Hematopoietic multipotent progenitor cell treated with erythropoietin and hydrocortisone succinate and interleukin-3 and kit ligand, for 8 days (in vitro differentiated cells): Measurements from ENCODE around the gene OR10R2.
A peak's percentile ranks its signal among the peaks of the same experiment; 100 is the strongest.
"Not testable (repeated sequence)": the region's sequence is repeated elsewhere in the genome, so short reads cannot be mapped to it uniquely, and the experiment has no call there.

Experiments used
- DNase-seq: peaks from one replicate; pipeline ENCODE4 v3.0.0-alpha.2; 2015

OR10R2 gene, protein sequence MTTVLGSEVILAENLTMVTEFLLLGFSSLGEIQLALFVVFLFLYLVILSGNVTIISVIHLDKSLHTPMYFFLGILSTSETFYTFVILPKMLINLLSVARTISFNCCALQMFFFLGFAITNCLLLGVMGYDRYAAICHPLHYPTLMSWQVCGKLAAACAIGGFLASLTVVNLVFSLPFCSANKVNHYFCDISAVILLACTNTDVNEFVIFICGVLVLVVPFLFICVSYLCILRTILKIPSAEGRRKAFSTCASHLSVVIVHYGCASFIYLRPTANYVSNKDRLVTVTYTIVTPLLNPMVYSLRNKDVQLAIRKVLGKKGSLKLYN

DNA sequence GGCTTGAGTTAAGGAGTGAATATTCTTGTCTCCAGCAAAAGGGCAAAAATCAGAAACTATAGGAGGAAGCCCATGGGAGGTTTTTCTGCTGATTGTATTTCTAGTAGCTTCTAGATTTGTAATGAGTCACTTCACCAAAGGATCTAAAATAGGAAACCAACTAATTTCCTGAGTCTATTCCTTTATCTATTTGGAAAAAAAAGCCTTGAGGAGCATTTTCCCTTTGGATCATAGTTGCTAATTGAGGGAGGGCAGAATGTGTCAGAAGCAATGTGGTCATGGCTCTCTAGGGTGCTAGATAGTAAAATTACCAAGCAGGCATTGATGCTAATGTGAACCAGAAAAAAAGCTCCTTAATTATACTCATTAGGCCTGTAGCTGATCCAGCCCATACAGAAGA, at the start of gene OR10R2:
OR10R2 (plus strand) TSS at position 301 of the 400 bp plus-strand sequence. CDS start 106 bp downstream, outside the sequence.
- no peak for DNase-seq

DNA sequence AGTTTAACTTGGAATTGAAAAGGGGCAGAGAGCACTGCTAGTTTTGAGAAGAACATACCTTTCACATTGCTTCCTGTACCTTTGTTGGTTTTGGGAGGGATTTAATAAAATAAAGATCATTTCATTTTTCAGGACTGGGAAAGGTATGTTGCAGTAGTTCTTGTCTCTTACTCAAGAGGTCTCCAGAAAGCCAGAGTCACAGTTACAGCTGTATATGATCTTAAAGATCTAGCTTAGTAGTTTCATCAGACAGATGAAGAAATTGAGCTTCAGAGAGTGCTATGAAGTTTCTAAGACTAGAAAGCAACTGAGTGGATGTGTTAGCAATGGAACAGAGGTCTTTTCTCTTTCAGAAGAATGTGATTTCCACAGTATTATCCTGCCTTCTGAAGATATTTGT, 47.0 kb upstream of the OR10R2 start:
- DNase-seq: no peak

DNA sequence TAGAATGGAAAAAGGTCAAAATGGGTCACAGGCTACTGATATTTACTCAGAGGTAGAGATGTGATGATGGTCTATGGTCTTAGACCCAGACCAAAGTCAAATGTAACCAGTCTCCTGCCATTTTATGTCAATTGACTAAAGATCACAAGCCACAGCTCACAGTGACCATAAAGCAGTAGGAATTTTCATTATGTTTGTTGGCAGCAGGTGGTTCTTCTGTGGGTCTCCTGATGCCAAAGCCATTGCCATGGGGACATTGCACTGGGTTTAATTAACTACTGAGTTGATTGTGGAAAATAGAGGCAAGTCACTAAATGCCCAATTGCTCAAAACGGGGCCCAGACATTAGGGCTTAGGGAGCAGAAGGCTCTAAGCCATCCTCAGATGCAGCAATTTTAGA, 45.9 kb upstream of the OR10R2 start, which contains the start of gene OR10K2:
OR10K2 (minus strand) TSS at position 101 of the 400 bp plus-strand sequence. CDS start 5,371 bp downstream, outside the sequence.
- DNase-seq: no peak

DNA sequence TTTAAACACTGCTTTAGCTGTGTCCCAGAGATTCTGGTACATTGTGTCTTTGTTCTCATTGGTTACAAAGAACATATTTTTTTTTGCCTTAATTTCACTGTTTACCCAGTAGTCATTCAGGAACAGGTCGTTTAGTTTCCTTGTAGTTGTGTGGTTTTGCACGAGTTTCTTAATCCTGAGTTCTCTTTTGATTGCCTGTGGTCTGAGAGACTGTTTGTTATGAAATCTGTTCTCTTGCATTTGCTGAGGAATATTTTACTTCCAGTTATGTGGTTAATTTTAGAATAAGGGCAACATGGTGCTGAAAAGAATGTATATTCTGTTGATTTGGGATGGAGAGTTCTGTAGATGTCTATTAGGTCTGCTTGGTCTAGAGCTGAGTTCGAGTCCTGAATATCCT, 41.9 kb upstream of the OR10R2 start:
- DNase-seq: not testable (repeated sequence)

DNA sequence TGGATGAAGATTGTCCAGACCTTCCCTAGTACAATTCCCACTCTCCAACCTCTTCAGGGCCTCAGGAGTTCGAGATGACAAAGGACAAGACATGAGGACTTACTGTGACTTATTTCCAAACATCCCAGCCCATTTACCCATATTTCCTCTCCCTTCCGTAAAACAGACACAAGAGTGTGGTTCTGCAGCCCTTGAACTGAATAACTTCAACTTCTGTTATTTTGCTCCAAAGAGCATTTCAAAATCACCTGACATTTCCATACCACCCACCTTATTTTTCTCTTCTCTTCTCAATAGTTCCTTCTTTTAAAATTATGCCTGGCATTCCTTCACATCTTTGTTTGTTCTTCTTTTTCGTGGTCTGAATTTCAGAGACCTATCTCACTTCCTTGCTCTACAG, 37.3 kb upstream of the OR10R2 start:
- DNase-seq: no peak

DNA sequence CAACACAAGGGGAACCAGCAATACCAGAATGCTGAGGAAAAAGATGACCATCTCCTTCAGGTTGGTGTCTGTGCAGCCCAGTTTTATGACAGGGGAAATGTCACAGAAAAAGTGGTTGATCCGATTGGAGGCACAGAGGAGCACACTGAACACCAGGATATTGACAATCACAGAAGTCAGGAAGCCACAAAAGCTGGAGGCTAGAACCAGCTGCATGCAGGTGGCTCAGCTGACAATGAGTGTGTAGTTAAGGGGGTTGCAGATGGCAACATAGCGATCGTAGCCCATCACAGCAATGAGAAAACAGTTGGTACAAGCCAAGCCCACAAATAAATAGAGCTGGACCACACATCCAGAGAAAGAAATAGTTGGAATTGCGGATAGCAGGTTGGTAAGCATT, 26.6 kb upstream of the OR10R2 start:
- no peak for DNase-seq

DNA sequence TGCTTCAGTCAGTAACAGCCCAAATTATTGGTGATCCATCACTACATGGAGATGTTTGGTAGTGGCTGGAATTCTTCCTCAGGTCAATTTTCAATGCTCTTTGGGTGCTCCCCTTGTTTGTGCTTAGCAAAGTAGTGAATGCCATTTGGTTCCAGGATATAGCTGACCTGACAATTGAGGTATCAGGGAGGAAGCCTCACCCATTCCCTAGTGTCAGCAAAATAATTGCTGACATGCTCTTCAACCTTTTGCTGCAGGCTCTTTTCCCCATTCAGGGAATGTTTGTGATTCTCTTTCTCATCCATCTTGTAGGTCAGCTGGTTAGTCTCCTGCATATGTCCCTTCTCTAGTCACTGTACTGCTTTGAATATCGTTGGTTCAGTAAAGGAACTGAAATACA, 17.5 kb upstream of the OR10R2 start:
- no peak for DNase-seq

DNA sequence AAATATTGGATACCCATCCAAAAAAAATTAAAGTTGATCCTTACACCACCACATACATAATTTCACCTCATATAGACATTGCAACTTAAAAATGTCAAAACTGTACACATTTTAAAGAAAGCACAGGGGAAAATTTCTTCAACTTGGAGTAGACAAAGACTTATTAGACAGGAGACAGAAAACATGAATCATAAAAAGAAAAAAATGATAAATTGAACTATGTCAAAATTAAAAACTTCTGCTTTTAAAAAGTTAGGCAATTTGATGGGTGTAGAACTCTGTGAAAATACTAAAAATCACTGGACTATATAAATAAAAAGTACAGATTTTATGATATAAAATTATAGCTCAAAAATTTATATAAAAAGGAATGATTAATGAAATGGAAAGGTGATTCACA, 14.8 kb upstream of the OR10R2 start:
- DNase-seq: no peak

DNA sequence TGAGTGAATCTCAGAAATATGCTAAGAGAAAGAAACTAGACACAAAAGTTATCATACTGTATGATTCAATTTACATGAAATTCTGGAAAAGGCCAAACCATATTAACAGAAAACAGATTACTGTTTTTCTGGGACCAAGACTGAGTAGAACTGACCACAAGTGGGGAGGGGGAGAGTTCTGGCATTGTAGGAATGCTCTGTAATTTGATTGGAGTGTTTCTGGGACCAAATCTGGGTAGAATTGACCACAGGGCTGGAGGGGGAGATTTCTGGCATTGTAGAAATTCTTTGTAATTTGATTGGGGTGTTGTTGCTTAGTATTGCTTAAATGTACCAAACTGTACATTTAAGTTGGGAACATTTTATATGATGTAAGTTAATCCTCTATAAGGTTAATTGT, 13.8 kb upstream of the OR10R2 start:
- DNase-seq: no peak

DNA sequence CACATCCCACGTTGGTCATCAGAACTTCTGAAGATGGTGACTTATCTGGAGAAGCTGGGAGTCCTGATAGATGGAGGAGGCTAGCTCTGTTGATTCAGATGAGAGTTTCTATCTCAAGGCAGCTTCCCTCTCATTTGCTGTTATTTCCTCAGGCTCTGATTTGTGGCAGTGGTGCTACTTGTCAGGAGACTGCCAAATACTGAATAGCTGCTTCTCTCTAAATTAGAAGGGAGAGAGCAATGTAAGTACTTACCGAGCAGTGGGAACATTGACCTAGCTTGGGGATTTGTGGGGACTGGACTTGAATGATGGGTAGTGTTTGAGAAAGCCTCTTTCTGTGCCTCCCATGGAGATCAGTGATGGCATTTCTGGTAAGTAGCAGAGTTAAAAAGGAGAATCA, 10.5 kb upstream of the OR10R2 start, which contains the start of gene OR10K1:
OR10K1 (plus strand) TSS at position 301 of the 400 bp plus-strand sequence. CDS start 3,728 bp downstream, outside the sequence.
- no peak for DNase-seq

DNA sequence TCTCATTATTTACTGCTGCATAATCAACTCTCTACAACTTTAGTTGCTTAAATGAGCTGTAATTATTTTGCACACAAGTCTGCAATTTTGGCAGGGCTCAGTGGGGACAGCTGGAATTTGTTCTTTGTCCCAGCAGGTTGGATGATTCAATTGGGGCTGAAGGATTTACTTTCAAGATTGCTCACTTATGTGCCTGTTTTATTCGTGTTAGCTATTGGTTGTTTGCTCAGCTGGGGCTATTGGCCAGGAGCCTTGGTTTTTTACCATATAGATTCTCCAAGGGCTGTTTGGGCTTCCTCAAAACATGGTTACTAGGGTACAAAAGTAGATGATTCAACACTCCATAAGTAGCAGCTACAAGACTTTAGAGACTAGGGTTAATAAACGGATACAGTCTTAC, 13.4 kb downstream of the OR10R2 start:
- DNase-seq: no peak

DNA sequence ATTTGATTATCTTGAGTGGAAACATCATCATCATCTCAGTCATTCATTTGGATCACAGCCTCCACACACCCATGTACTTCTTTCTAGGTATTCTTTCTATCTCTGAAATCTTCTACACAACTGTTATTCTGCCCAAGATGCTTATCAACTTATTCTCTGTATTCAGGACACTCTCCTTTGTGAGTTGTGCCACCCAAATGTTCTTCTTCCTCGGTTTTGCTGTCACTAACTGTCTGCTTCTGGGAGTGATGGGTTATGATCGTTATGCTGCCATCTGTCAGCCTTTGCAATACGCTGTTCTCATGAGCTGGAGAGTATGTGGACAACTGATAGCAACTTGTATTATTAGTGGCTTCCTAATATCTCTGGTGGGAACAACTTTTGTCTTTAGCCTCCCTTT, 19.3 kb downstream of the OR10R2 start:
- no peak for DNase-seq

DNA sequence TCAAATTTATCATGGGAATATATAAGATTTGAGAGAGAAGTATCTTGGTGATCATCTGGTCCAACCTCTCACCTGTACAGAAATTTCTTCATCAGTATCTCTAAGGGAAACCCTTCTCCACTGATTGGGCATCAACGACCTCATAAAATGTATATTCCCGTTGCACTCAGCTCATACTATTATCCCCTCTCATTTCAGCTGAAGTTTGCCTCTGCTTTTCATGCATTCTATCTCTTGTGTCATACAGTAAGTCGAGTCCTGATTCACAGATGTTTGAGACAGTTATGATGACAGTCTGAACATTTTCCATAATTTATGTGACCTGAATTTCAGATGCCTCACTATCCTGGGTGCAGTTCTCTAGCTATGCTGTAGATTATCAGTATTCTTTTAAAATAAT, 21.0 kb downstream of the OR10R2 start:
- DNase-seq: no peak

DNA sequence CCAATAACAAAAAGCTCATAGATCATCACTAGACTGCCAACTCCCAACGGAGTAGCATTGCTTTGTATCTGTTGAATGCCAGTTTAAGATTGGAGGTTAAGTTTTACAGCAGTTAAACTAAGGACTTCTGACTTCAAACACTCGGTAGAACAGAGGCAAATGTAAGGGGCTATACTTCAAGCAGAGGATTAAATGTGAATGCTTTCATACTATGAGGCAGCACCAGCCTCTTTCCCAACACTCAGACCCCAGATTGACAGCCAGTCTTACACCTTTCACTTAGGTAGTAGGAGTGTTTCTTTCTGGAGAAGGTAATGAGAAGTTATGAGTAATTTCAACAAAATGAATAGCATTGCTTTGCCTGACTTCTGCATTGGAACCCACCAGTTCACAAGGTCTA, 22.8 kb downstream of the OR10R2 start:
- no peak for DNase-seq

DNA sequence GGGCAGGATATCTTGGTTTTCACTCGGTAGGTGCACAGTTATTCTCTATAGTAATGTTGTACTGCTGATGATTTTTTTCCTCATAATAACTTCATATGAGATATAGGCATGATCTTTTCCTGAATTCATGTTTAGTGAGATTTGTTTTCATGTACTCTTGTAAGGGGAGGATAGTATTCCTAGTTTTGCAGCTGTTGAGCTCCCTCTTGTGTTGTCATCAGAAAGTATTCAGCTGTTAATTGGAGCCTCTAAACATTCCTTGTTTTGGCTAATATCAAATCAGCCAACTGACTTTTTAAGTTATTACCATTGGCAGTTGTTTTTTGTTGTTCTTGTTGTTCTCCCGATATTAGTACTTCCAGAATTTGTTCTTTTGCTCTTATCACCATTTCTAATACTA, 24.4 kb downstream of the OR10R2 start:
- peak; percentile 18 for DNase-seq

DNA sequence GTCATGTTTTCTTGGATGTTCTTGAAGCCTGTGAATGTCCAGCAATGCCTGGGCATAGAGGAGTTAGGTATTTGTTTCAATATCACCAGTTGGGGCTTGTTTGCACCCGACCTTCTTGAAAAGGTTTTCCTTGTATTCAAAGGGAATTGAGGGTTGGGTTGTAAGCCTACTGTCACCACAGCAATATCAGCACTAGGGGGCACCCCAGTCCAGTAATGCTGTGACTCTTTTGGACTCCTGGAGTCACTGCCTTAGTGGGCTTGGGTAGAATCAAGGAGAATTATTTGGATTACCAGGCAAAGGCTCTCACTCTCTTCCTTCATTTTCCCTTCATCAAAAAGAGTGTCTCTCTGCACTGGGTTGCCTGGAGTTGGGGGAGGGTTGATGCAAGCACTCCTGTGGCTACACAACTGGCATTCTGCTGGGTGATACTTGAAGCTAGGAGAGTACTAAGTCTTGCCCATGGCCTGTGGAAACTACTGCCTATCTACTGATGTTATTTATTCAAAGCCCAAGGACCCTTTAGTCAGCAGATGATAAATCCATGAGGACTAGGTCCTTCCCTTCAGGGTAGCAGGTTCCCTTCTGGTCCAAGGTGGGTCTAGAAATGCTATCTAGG, 34.5 kb downstream of the OR10R2 start:
- peak; percentile 59 for DNase-seq

DNA sequence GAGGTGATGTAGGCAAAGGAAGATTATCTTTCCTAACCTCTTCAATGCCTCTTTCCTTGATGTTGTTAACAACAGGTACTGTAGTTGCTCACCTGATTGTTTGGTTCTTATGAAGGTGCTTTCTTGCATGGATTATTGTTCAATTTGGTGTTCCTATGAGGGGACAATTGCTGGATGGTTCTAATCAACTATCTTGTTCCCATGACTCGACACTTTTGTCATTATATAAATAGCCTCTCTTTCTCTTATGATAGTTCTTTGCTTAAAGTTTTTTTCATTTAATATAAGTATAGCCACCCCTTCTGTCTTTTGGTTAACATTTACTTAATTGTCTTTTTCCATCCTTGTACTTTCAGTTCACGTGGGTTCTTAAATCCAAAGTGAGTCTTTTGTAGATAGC, 35.5 kb downstream of the OR10R2 start:
- DNase-seq: no peak

DNA sequence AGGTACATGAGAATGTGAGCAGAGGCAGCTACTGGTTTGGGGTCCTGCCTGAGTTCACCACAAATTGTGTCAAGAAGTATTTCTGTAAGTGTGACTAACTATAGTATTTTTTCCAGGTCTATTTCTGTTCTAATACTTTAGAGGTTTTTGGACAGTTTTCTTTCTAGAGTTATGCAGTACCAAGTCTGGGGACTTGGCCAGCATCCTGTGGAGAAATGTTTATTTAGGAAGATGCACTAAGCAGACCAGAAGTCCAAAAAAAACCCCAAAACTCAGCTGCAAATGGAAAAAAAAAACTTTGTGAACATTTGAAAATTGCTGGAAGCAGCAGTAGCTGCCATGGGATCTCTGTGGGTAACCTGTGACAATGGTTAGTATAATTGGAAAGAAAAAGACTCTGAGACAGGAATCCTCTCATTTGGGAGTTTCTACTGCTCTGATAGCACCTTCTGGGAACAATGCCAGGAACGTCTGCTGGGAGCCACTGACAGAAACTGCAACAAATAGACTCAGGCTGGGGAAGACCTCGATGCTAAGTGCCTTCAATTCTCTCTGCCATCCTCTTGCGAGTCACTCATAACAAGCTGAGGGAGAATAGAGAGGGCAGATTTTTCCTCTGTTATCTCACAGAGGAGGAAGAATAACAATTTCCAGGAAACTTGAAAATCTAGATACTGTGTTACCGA, 37.6 kb downstream of the OR10R2 start:
- peak; percentile 6 for DNase-seq

DNA sequence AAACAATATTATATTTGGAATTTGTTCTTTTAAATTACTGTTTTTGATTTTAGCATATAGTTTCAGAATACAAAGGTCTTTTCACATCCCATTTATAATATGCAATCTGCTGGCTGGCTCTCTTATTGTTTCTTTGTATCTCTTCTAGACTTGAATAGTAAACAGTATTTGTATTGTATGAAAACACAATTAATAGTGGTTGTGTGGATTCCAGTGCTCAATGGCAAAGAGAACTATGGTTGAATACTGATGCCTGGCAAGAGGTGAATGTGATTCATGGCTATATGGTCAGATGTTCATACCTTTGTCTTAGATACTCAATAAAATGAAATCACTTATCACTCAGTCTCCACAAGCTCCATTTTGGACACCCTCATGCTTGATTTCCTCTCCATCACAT, 44.9 kb downstream of the OR10R2 start:
- no peak for DNase-seq

DNA sequence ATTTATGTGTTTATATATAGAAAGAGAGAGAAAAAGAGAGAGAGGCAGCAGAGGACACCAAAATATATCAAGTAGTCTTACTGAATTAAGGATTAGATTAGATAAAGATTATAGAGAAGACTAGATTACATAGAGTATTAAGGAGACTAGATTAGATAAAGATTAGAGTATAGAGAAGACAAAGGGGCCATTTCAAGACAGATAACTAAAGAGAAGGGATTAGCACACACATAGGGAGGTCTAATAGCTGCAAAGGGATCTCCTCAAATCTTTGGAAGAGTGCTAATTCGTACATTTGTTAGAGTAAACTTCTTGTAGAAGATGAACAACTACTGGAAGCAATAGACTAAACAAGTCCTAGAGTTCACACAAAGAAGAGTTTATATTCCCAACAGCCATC, 48.0 kb downstream of the OR10R2 start:
- DNase-seq: no peak

DNA sequence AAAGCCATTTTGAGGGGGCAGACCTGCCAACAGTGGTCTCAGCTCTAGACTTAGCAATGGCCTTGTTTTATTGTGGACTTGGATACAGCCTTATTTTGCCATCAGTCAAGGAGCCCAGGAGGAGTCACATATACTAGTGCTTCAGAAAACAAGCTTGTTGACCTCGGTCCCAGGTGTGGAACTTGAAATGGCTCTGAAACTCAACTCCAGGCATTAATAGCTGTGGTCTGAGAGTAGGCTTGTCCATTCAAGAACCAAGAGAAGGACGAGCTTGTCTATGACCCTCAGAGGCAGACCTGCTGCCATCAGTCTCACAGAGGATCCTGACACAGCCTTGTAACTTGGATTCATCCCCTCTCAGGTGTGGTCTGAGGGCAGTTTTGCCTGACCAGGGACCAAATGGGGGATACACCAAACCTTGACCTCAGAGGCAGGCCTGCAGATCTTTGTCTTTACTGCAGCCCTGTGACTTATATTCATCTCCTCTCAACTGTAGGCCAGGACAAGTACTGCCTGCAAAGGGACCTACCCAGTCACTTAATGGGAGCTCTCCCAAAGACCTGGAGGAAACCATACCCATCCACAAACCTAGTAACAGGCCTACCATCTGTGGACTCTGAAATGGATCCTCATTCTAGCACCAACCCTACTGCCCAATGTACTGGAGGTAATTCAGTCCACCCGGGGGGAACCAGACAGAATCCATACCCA, 49.1 kb downstream of the OR10R2 start:
- DNase-seq: no peak

DNA sequence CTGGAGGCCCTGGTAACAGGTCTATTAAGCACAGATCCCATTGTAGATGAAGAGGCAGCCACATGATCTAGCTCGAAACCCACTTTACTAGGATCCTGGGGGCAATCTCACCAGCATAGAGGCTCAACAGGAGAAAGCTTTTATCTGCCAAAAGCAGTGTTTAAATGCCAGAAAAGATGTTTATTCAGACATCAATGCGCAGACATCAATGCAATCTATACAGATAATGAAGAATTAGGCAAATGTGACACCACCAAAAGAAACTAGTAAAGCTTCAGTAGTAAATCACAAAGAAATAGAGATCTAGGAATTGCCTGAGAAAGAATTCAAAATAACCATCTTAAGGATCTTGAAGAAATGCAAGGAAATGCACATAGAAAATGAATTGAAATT, 49.6 kb downstream of the OR10R2 start:
- DNase-seq: no peak

DNA sequence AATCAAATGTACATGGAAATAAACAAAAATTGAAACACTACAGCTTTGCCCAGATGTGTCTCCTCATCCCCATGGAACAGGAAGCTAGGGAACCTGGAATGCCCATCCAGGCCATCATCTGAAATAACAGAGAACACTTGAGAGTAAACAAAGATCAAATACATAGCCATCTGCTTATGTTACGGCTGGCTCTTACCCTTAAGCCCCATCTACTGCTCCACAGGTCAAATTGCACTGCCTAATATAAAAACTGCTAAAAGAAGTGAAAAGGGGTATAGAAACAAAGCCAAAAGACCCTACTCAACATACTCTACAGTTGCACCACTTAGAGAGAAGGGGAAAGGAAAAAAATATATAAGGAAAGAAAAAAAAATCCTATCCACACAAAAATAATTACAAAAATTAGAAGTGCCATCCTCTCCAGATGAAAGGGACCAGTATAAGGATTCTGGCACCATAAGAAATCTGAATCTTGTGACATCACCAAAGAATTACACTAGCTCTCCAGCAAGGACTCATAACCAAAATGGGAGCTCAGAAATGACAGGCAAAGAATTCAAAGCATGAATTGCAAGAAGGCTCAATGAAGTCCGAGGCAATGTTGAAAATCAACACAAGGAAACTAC, 55.3 kb downstream of the OR10R2 start:
- DNase-seq: peak; percentile 29
